Measurements from ENCODE around the gene GTPBP1.

DNA sequence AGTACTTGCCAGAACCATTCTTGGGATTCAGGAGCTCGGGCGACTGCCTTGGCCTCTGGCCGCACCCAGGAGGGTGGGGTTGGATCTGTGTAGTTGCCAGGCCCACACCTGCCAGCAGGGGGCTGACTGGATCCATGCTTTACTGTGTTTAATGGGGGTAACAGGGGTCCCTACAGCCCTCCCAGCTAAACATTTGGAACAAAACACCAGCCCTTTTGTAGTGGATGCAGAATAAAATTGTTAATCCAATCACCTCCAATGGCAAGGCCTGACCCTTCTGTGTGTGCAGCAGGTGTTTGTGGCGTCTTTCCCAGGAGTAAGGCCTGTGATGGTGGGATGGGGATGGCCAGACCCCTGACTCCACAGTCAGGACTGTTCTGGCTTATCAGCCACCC, 27.6 kb downstream of the GTPBP1 start:
- TF ChIP-seq, protein P1, sequence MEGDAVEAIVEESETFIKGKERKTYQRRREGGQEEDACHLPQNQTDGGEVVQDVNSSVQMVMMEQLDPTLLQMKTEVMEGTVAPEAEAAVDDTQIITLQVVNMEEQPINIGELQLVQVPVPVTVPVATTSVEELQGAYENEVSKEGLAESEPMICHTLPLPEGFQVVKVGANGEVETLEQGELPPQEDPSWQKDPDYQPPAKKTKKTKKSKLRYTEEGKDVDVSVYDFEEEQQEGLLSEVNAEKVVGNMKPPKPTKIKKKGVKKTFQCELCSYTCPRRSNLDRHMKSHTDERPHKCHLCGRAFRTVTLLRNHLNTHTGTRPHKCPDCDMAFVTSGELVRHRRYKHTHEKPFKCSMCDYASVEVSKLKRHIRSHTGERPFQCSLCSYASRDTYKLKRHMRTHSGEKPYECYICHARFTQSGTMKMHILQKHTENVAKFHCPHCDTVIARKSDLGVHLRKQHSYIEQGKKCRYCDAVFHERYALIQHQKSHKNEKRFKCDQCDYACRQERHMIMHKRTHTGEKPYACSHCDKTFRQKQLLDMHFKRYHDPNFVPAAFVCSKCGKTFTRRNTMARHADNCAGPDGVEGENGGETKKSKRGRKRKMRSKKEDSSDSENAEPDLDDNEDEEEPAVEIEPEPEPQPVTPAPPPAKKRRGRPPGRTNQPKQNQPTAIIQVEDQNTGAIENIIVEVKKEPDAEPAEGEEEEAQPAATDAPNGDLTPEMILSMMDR (IDR thresholded peaks at IDR 0.05 in 4 of 5, conservative IDR thresholded peaks at IDR 0.05 in 1 of 5): peak; percentile 62 to 86 (median 71)
- TF ChIP-seq POLR2A (IDR thresholded peaks at IDR 0.05): no peak

Measured in gastrocnemius medialis (tissue), 4 donors.